Breast epithelium (tissue), 4 donors: ENCODE measurements around the gene RGS7. TPM values are rescaled to one million over a fixed set of nuclear protein-coding genes. Genes with fewer than 3 reads are reported as not detected.
"Not testable (repeated sequence)": the region's sequence is repeated elsewhere in the genome, so short reads cannot be mapped to it uniquely, and the experiment has no call there.

Experiments used
- DNase-seq, 2 donors: peaks; one replicate each; pipeline ENCODE4 v3.0.0-alpha.2; 2019; ENCODE audit warnings: low spot score in 2 of 2
- H3K27ac ChIP-seq, 2 donors: fragments of 200-600 bp; sonication (generic) in 1 of 2; one replicate each; pipeline ENCODE4 v1.5.1; 2016 to 2019; ENCODE audit warnings: mild to moderate bottlenecking in 1 of 2
- H3K27me3 ChIP-seq, 2 donors: fragments of 200-600 bp; sonication (generic) in 1 of 2; one replicate each; pipeline versions ENCODE4 v1.5.1 to v1.6.0; 2017 to 2019; ENCODE audit warnings: control low read depth in 1 of 2, mild to moderate bottlenecking in 1 of 2
- H3K36me3 ChIP-seq: fragments of 200-600 bp; one replicate; pipeline ENCODE4 v1.5.1; 2019
- H3K4me1 ChIP-seq, 2 donors: fragments of 200-600 bp; sonication (generic); one replicate each; pipeline ENCODE4 v1.5.1; 2016 to 2019; ENCODE audit warnings: control low read depth in 1 of 2
- H3K4me3 ChIP-seq, 3 donors: fragments of 200-600 bp; sonication (generic); 1 replicate in 2 of 3; 2 replicates in 1 of 3; pipeline ENCODE4 v1.5.1; 2016 to 2019; ENCODE audit warnings: mild to moderate bottlenecking in 3 of 3, moderate library complexity in 2 of 3
- H3K9me3 ChIP-seq, 2 donors: fragments of 200-600 bp; sonication (generic) in 1 of 2; one replicate each; pipeline ENCODE4 v1.5.1; 2016 to 2019; ENCODE audit warnings: control low read depth in 1 of 2
- CTCF ChIP-seq, 3 donors: fragments of 450-650 bp; IDR thresholded peaks; one replicate each; pipeline ENCODE4 v1.5.1; 2016 to 2017; ENCODE audit warnings: antibody characterized with exemption in 3 of 3, mild to moderate bottlenecking in 3 of 3, moderate library complexity in 3 of 3
- POLR2A ChIP-seq: fragments of 450-650 bp; IDR thresholded peaks from one replicate; pipeline ENCODE4 v1.6.1; 2016; ENCODE audit warnings: antibody characterized with exemption, mild to moderate bottlenecking, moderate library complexity
- POLR2AphosphoS5 ChIP-seq, 3 donors: sonication (generic); formaldehyde crosslinking; IDR thresholded peaks; one replicate each; pipeline ENCODE4 v1.6.1; 2017; ENCODE audit warnings: antibody characterized with exemption in 3 of 3
- intact Hi-C: fragments of 100-400 bp; cut with DNase I; formaldehyde crosslinking; loops from one replicate; pipeline ENCODE4 v1.15.1; 2023; ENCODE audit warnings: low total_unique reads
- total RNA-seq, 3 donors: library from RNA; depleted of rRNA; stranded (reverse); fragments of >200 nt; gene quantifications; one replicate each; pipeline ENCODE4 v1.1.0, GENCODE V29; 2016

Gene RGS7
- total RNA-seq, 3 donors from 2014 or later = 0.16 TPM; not detected in 2

- DNase-seq = no peak
- no peaks in the 10 kb centered on the region for H3K4me1 ChIP-seq
- TF ChIP-seq POLR2AphosphoS5 (IDR thresholded peaks at IDR 0.05) (no peak), CTCF (IDR thresholded peaks at IDR 0.05) (no peak), POLR2A (no peak)
- intact Hi-C loops = no loop called here
- H3K4me3 ChIP-seq = no peak overlapping the region
- H3K27ac ChIP-seq = no peak overlapping the region
- H3K27me3 ChIP-seq = no peaks in the 10 kb centered on the region
- no peaks in the 10 kb centered on the region for H3K36me3 ChIP-seq
- peaks cover 0 to 3% of the 10 kb centered on the region in 2 donors for H3K9me3 ChIP-seq
Measured at GRCh38 chr1:241229216-241229615, 127.8 kb downstream of the RGS7 start.

- no peaks in the 10 kb centered on the region for H3K4me1 ChIP-seq
- H3K27ac ChIP-seq = no peak overlapping the region
- no peak for DNase-seq
- no peak overlapping the region for H3K4me3 ChIP-seq
- H3K27me3 ChIP-seq = no peaks in the 10 kb centered on the region
- H3K9me3 ChIP-seq = peaks cover 0 to 4% of the 10 kb centered on the region in 2 donors
- H3K36me3 ChIP-seq = no peaks in the 10 kb centered on the region
- intact Hi-C loops = no loop called here
- TF ChIP-seq POLR2A (no peak), CTCF (IDR thresholded peaks at IDR 0.05) (no peak), POLR2AphosphoS5 (IDR thresholded peaks at IDR 0.05) (no peak)
Measured at GRCh38 chr1:241228339-241228738, 128.7 kb downstream of the RGS7 start.

- no peak overlapping the region for H3K27ac ChIP-seq
- no peak for DNase-seq
Measured at GRCh38 chr1:241225741-241226140, 131.3 kb downstream of the RGS7 start.

GRCh38 chr1:241224189-241224588 is 132.8 kb downstream of the RGS7 start:
- H3K4me1 ChIP-seq, H3K36me3 ChIP-seq, H3K9me3 ChIP-seq, DNase-seq, H3K4me3 ChIP-seq, H3K27me3 ChIP-seq, H3K27ac ChIP-seq, intact Hi-C loops: not testable (repeated sequence)

More at GRCh38 chr1:241225741-241226140, 131.3 kb downstream of the RGS7 start:
- Histone ChIP-seq H3K9me3 (peaks cover 0 to 10% of the 10 kb centered on the region in 2 donors), H3K4me1 (no peaks in the 10 kb centered on the region), H3K27me3 (no peaks in the 10 kb centered on the region), H3K4me3 (no peak overlapping the region), H3K36me3 (no peaks in the 10 kb centered on the region)
- TF ChIP-seq POLR2AphosphoS5 (IDR thresholded peaks at IDR 0.05) (no peak), CTCF (IDR thresholded peaks at IDR 0.05) (no peak), POLR2A (no peak)
- intact Hi-C loops = no loop called here

- H3K9me3 ChIP-seq, H3K27ac ChIP-seq, DNase-seq, H3K4me3 ChIP-seq, H3K27me3 ChIP-seq, H3K36me3 ChIP-seq, intact Hi-C loops, H3K4me1 ChIP-seq: not testable (repeated sequence)
Measured at GRCh38 chr1:241222813-241223212, 134.2 kb downstream of the RGS7 start.

GRCh38 chr1:241221319-241221718 is 135.7 kb downstream of the RGS7 start:
- intact Hi-C loops = no loop called here

GRCh38 chr1:241220913-241221312 is 136.1 kb downstream of the RGS7 start:
- H3K4me3 ChIP-seq, H3K36me3 ChIP-seq, H3K27me3 ChIP-seq, H3K4me1 ChIP-seq, DNase-seq, intact Hi-C loops, H3K27ac ChIP-seq: not testable (repeated sequence)
- peaks cover 0 to 17% of the 10 kb centered on the region in 2 donors for H3K9me3 ChIP-seq

More at GRCh38 chr1:241221319-241221718, 135.7 kb downstream of the RGS7 start:
- H3K36me3 ChIP-seq = no peaks in the 10 kb centered on the region
- no peak for TF ChIP-seq POLR2A
- no peak for TF ChIP-seq CTCF (IDR thresholded peaks at IDR 0.05)
- no peak for TF ChIP-seq POLR2AphosphoS5 (IDR thresholded peaks at IDR 0.05)
- no peak for DNase-seq
- no peaks in the 10 kb centered on the region for H3K4me1 ChIP-seq
- H3K4me3 ChIP-seq = no peak overlapping the region
- no peak overlapping the region for H3K27ac ChIP-seq
- H3K9me3 ChIP-seq = peaks cover 0 to 17% of the 10 kb centered on the region in 2 donors
- H3K27me3 ChIP-seq = no peaks in the 10 kb centered on the region
